Measurements from ENCODE around the gene BCAN. TPM values are rescaled to one million over a fixed set of nuclear protein-coding genes. Genes with fewer than 3 reads are reported as not detected.

The BCAN gene
- total and polyA plus RNA-seq, 2 of the 4 experiments (the other 2 are of a cell fraction) = 0.07 TPM; not detected in 1

GRCh38 chr1:156658945-156659574 lies 17.1 kb downstream of the BCAN start:
- no peak overlapping the region for H2BK5ac ChIP-seq (ENCODE audit: low read depth, low read length, poor library complexity, severe bottlenecking)
- H3K27me3 ChIP-seq (ENCODE audit: control insufficient read depth, insufficient read depth, low read length) = peaks cover 27% of the 10 kb centered on the region
- peak overlapping the region; percentile 52; the same call in 1 of the 2 replicates for H2AK5ac ChIP-seq (ENCODE audit: low read depth, low read length)
- H2BK15ac ChIP-seq (ENCODE audit: low read depth, low read length) = no peak overlapping the region
- H3K4me1 ChIP-seq (ENCODE audit: control insufficient read depth, insufficient read depth, low read length) = peaks cover 38% of the 10 kb centered on the region
- dilution Hi-C loops (cut with HindIII; ENCODE audit: low sequenced_read_pairs, unreplicated experiment) = no loop called here
- no peak overlapping the region for H3K27ac ChIP-seq (ENCODE audit: insufficient read depth, low read length)
- no peak overlapping the region for H3K4me2 ChIP-seq (ENCODE audit: low read depth, low read length)
- TF ChIP-seq SMC3 (IDR thresholded peaks at IDR 0.05; ENCODE audit: low read depth, low read length) (no peak), FOS (IDR thresholded peaks at IDR 0.05; ENCODE audit: low read depth, low read length) (no peak), MXI1 (IDR thresholded peaks at IDR 0.05; ENCODE audit: borderline replicate concordance, low read depth, low read length) (no peak)
- CTCF ChIA-PET = interaction anchor here (0.6 to 1.3 kb wide), 5 partner anchors 17 to 35 kb away, joined by 3 to 25 read pairs (median 4); partner anchors contain the start of genes BCAN and NES
- H2AFZ ChIP-seq (replicated peaks; ENCODE audit: low read length, poor library complexity) = no peak overlapping the region
- ATAC-seq (ENCODE audit: low read depth) (no peak), DNase-seq (no peak)
- 0 out of 4 replicates have a peak overlapping the region, but pooled peaks of 1 of the 2 experiments have one; percentile 72 for H4K8ac ChIP-seq (ENCODE audit: low read depth in 2 of 2, low read length in 2 of 2)
- no peak overlapping the region for H2BK120ac ChIP-seq (ENCODE audit: low read depth, low read length)
- H4K5ac ChIP-seq (ENCODE audit: low read depth, low read length) = no peak overlapping the region
- H3K9ac ChIP-seq (ENCODE audit: low read depth, low read length) = no peak overlapping the region
- H2BK20ac ChIP-seq (ENCODE audit: low read depth, low read length) = no peak overlapping the region
- H3K4ac ChIP-seq (ENCODE audit: low read depth, low read length) = no peak overlapping the region
- no peak overlapping the region for H2AK9ac ChIP-seq (replicated peaks; ENCODE audit: low read depth, low read length, poor library complexity)
- no CpG with 5 or more reads among the region's 10 CpGs for WGBS, 2 experiments (ENCODE audit: extremely low coverage in 2 of 2, insufficient read length in 1 of 2)
- no peak overlapping the region for H4K91ac ChIP-seq (ENCODE audit: insufficient read depth, low read depth, low read length)
- H3K18ac ChIP-seq (ENCODE audit: low read depth, low read length) = no peak overlapping the region
- H3K36me3 ChIP-seq (ENCODE audit: control insufficient read depth, insufficient read depth, low read length) = no peaks in the 10 kb centered on the region
- in situ Hi-C loops (cut with MboI; ENCODE audit: low sequenced_read_pairs) = loop anchor here (5.0 kb wide), 1 partner anchor 37 kb away; no protein-coding TSS in a partner anchor
- intact Hi-C loops (cut with micrococcal nuclease) = no loop called here
- POLR2A ChIA-PET (ENCODE audit: unreplicated experiment) = no interaction called here
- no peaks in the 10 kb centered on the region for H3K9me3 ChIP-seq (ENCODE audit: control insufficient read depth, insufficient read depth, low read length)
- H3K14ac ChIP-seq (replicated peaks; ENCODE audit: low read depth, low read length) = no peak overlapping the region; the same call in 1 of the 2 replicates
- H3K79me1 ChIP-seq (ENCODE audit: low read depth in 1 of 2, low read length in 2 of 2) = peaks cover 0 to 18% of the 10 kb centered on the region in 2 experiments; a peak in 2 of 4 replicates
- H3K4me3 ChIP-seq (ENCODE audit: insufficient read depth, low read depth, low read length) = no peak overlapping the region
- BruUV-seq (replicated peaks) = no TSS peak
- no peak overlapping the region for H3K56ac ChIP-seq (ENCODE audit: extremely low read depth, insufficient read depth, low read length)
- peaks cover 16% of the 10 kb centered on the region for H3K9me1 ChIP-seq (ENCODE audit: insufficient read depth, low read length)
- no peak overlapping the region for H3K23ac ChIP-seq (ENCODE audit: low read depth, low read length)
- 0 out of 2 replicates have a peak, but pooled peaks cover 8% of the 10 kb centered on the region for H4K20me1 ChIP-seq (ENCODE audit: insufficient read depth, low read length)

All from IMR-90 (cell line).